HepG2 (cell line): ENCODE results near the gene SNX15. TPM values are rescaled to one million over a fixed set of nuclear protein-coding genes. Genes with fewer than 3 reads are reported as not detected.
A peak's percentile ranks its signal among the peaks of the same experiment; 100 is the strongest.

Source experiments
- CBX5 ChIP-seq: sonication (generic); formaldehyde crosslinking; IDR thresholded peaks from 2 replicates; pipeline ENCODE4 v1.4.0; 2020; ENCODE audit warnings: missing genetic modification reagents, borderline replicate concordance
- CCAR2 ChIP-seq: fragments of 200-400 bp; formaldehyde crosslinking; optimal IDR thresholded peaks from 2 replicates; pipeline ENCODE3; 2018; ENCODE audit warnings: low read depth, mild to moderate bottlenecking, low read length, moderate library complexity
- CENPX ChIP-seq: sonication (generic); formaldehyde crosslinking; IDR thresholded peaks from 2 replicates; pipeline ENCODE4 v1.9.0; 2021; ENCODE audit warnings: mild to moderate bottlenecking, missing genetic modification reagents, moderate library complexity
- CREB3 ChIP-seq: sonication (generic); formaldehyde crosslinking; IDR thresholded peaks from 2 replicates; pipeline ENCODE4 v1.5.0; 2020; ENCODE audit warnings: missing genetic modification reagents
- CTCF ChIP-seq: sonication (generic); formaldehyde crosslinking; IDR thresholded peaks from 2 replicates; pipeline ENCODE4 v1.5.0; 2020; ENCODE audit warnings: mild to moderate bottlenecking, missing genetic modification reagents, moderate library complexity
- DR1 ChIP-seq: sonication (generic); formaldehyde crosslinking; IDR thresholded peaks from 2 replicates; pipeline ENCODE4 v1.8.0; 2021; ENCODE audit warnings: mild to moderate bottlenecking, missing genetic modification reagents, inconsistent platforms
- FOXO1 ChIP-seq: sonication (generic); formaldehyde crosslinking; IDR thresholded peaks from 2 replicates; pipeline ENCODE4 v1.4.0; 2020; ENCODE audit warnings: missing genetic modification reagents
- MED8 ChIP-seq: sonication (generic); formaldehyde crosslinking; IDR thresholded peaks from 2 replicates; pipeline ENCODE4 v1.8.1; 2023; ENCODE audit warnings: mild to moderate bottlenecking, missing genetic modification reagents; ENCODE audit not compliant: insufficient replicate concordance
- MEF2D ChIP-seq: sonication (generic); formaldehyde crosslinking; IDR thresholded peaks from 2 replicates; pipeline ENCODE4 v1.5.1; 2020; ENCODE audit warnings: mild to moderate bottlenecking, missing genetic modification reagents
- MIXL1 ChIP-seq: IDR thresholded peaks from 2 replicates; pipeline ENCODE4 v1.6.1; 2016
- NFE2L2 ChIP-seq: fragments of 150-350 bp; IDR thresholded peaks from 2 replicates; pipeline ENCODE4 v1.6.1; 2014; ENCODE audit warnings: low read length
- NFRKB ChIP-seq: fragments of 450-650 bp; IDR thresholded peaks from 2 replicates; pipeline ENCODE4 v1.6.1; 2017
- PAXIP1 ChIP-seq: sonication (generic); formaldehyde crosslinking; conservative IDR thresholded peaks from 2 replicates; pipeline ENCODE4 v1.4.0; 2020; ENCODE audit warnings: mild to moderate bottlenecking, missing genetic modification reagents, moderate library complexity
- STAT5B ChIP-seq: sonication (generic); formaldehyde crosslinking; IDR thresholded peaks from 2 replicates; pipeline ENCODE4 v1.4.0; 2020; ENCODE audit warnings: missing genetic modification reagents
- TCF12 ChIP-seq, 2 experiments: fragments of 450-650 bp in 1 of 2; sonication (generic) in 1 of 2; formaldehyde crosslinking in 1 of 2; IDR thresholded peaks; 2 replicates each; pipeline versions ENCODE4 v1.6.1 to v1.8.0; 2017 to 2022; ENCODE audit warnings: antibody characterized with exemption in 1 of 2, mild to moderate bottlenecking in 1 of 2, missing genetic modification reagents in 1 of 2, moderate library complexity in 1 of 2
- ZKSCAN5 ChIP-seq: sonication (generic); formaldehyde crosslinking; IDR thresholded peaks from 2 replicates; pipeline ENCODE4 v1.5.1; 2020; ENCODE audit warnings: mild to moderate bottlenecking, missing genetic modification reagents
- ZNF124 ChIP-seq: sonication (generic); formaldehyde crosslinking; IDR thresholded peaks from 2 replicates; pipeline ENCODE4 v1.4.0; 2020; ENCODE audit warnings: missing genetic modification reagents
- ZNF296 ChIP-seq: sonication (generic); formaldehyde crosslinking; conservative IDR thresholded peaks from 2 replicates; pipeline ENCODE4 v1.5.0; 2020; ENCODE audit warnings: mild to moderate bottlenecking, missing genetic modification reagents
- ZNF441 ChIP-seq: sonication (generic); formaldehyde crosslinking; IDR thresholded peaks from 2 replicates; pipeline ENCODE4 v1.7.0; 2021; ENCODE audit warnings: missing genetic modification reagents, borderline replicate concordance
- ZNF569 ChIP-seq: sonication (generic); formaldehyde crosslinking; IDR thresholded peaks from 2 replicates; pipeline ENCODE4 v1.5.0; 2020; ENCODE audit warnings: mild to moderate bottlenecking, missing genetic modification reagents, moderate library complexity, borderline replicate concordance
- ZNF703 ChIP-seq: sonication (generic); formaldehyde crosslinking; IDR thresholded peaks from 2 replicates; pipeline ENCODE4 v1.5.1; 2020; ENCODE audit warnings: missing genetic modification reagents, mild to moderate bottlenecking, moderate library complexity, borderline replicate concordance
- ZNF784 ChIP-seq: sonication (generic); formaldehyde crosslinking; IDR thresholded peaks from 2 replicates; pipeline ENCODE4 v1.5.1; 2020; ENCODE audit warnings: missing genetic modification reagents, mild to moderate bottlenecking, borderline replicate concordance
- ZNF816 ChIP-seq: sonication (generic); formaldehyde crosslinking; IDR thresholded peaks from 2 replicates; pipeline ENCODE4 v1.8.0; 2022; ENCODE audit warnings: missing genetic modification reagents, mild to moderate bottlenecking, borderline replicate concordance
- polyA plus RNA-seq, 8 experiments: library from polyadenylated mRNA; depleted of rRNA in 3 of 8; stranded (reverse) in 7 of 8; unstranded in 1 of 8; fragments of >200 nt; fragmentation: Illumina TruSeq in 4 of 8; extraction: Trizol in 4 of 8; gene quantifications; 2 replicates each; pipeline versions ENCODE4 v1.2.1 to v1.2.3, GENCODE V29; 2011 to 2016; ENCODE audit warnings: low read depth in 4 of 8, missing spikeins in 1 of 8, mixed read lengths in 1 of 8; ENCODE audit not compliant: insufficient read depth in 1 of 8
- total RNA-seq, 5 experiments: library from RNA; depleted of rRNA; stranded (reverse); fragments of >200 nt; fragmentation: Illumina TruSeq; extraction: Trizol; gene quantifications; 2 replicates each; pipeline ENCODE4 v1.2.3, GENCODE V29; 2016; ENCODE audit warnings: low read depth in 1 of 5

Gene SNX15
- total and polyA plus RNA-seq, 2 of the 13 experiments (the other 11 are each of a cell fraction or from before 2014, with no cell fraction given): 19.1 to 22.6 TPM

- TF ChIP-seq TCF12 (IDR thresholded peaks at IDR 0.05): no peak
- no peak for TF ChIP-seq TCF12 (CRISPR knock-in tag; IDR thresholded peaks at IDR 0.05)
- no peak for TF ChIP-seq ZNF296 (CRISPR knock-in tag)
- TF ChIP-seq ZNF784: peak; percentile 25; the same call in 1 of the 2 replicates
- TF ChIP-seq ZNF816 (CRISPR knock-in tag): no peak
- TF ChIP-seq DR1: peak; percentile 70; the same call in 1 of the 2 replicates
- TF ChIP-seq ZKSCAN5: no peak
- TF ChIP-seq ZNF441: no peak
- peak; percentile 32 for TF ChIP-seq CTCF (CRISPR knock-in tag)
- TF ChIP-seq MEF2D (CRISPR knock-in tag): peak; percentile 59
- 0 out of 2 replicates have a peak, but pooled peaks have one; percentile 80 for TF ChIP-seq CBX5
- no peak for TF ChIP-seq ZNF703 (CRISPR knock-in tag)
- no peak; the same call in 1 of the 2 replicates for TF ChIP-seq MIXL1 (CRISPR knock-in tag)
- TF ChIP-seq NFE2L2: no peak
- TF ChIP-seq CREB3: no peak
- TF ChIP-seq CENPX (CRISPR knock-in tag): no peak
- TF ChIP-seq ZNF569: no peak
- TF ChIP-seq PAXIP1 (CRISPR knock-in tag): peak; percentile 54
- TF ChIP-seq CCAR2: no peak
- no peak for TF ChIP-seq NFRKB
- peak; percentile 28; the same call in 1 of the 2 replicates for TF ChIP-seq STAT5B (CRISPR knock-in tag)
- peak; percentile 53 for TF ChIP-seq ZNF124 (CRISPR knock-in tag)
- TF ChIP-seq MED8 (CRISPR knock-in tag): no peak
- peak; percentile 60; the same call in 1 of the 2 replicates for TF ChIP-seq FOXO1 (CRISPR knock-in tag)
Measured at GRCh38 chr11:65083834-65084597, 56.8 kb downstream of the SNX15 start, which contains the start of the genes CDCA5 and ZFPL1 (continued).
